ENCODE measurements around the gene AGAP1. TPM values are rescaled to one million over a fixed set of nuclear protein-coding genes. Genes with fewer than 3 reads are reported as not detected.

Gene AGAP1
- total RNA-seq, 1 donor from 2014 or later, result 43.9 TPM

DNA sequence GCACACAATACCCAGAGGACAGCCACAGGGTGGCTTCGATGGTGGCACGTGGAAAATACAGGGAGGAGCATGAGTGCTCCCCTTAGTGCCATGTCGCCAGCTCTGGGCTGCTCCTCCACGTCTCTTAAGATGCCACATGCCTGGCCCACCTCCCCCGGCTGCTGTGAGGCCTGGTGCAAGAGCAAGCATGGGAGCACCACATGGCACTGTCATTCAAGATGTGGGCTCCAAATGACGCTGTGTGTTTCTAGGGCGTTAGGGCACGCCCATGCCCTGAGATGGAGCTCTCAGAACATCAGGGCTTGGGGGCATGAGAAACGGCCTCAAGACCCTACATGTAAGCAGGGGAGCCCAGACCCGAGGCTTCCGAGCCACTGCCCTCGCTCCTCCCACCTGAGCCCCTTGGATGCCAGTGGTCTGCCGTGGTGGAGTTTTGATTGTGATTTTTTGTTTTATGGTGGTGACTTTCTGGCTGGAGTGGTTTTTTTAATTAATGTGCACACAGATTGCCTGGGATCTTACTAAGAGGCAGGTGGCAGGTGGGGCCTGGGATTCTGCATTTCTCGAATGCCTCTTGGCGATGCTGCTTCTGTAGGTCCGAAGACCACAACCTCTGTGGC, 435.0 kb downstream of the AGAP1 start:
- Mint-ChIP-seq H3K27ac (ENCODE audit: unreplicated experiment) (no peak overlapping the region), H3K27me3 (ENCODE audit: unreplicated experiment) (peaks cover 4% of the 10 kb centered on the region)

DNA sequence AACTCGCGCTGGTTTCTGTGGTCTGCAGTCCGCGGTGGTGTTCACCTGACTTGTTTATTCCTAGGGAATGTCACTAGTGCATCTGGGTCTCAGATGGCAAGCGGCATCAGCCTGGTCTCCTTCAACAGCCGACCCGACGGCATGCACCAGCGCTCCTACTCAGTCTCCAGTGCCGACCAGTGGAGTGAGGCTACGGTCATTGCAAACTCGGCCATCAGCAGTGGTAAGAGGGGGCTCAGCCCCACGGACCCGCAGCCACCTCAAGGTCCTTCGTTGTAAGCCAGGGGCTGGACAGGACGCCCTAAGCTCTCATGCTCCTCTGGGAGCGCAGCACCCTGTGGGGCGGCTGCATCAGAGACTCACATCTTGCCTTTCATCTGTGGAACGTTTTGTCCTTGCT, 436.9 kb downstream of the AGAP1 start:
- H3K9me3 Mint-ChIP-seq (ENCODE audit: unreplicated experiment), result no peaks in the 10 kb centered on the region

More for the DNA sequence above, 435.0 kb downstream of the AGAP1 start:
- Mint-ChIP-seq H3K9me3 (ENCODE audit: unreplicated experiment) (no peaks in the 10 kb centered on the region), H3K36me3 (ENCODE audit: low read depth, unreplicated experiment) (peaks cover 12% of the 10 kb centered on the region), H3K4me1 (ENCODE audit: unreplicated experiment) (no peaks in the 10 kb centered on the region), H3K4me3 (ENCODE audit: unreplicated experiment) (no peak overlapping the region)
- DNase-seq (ENCODE audit: low spot score), result no peak
- TF ChIP-seq, protein P1, sequence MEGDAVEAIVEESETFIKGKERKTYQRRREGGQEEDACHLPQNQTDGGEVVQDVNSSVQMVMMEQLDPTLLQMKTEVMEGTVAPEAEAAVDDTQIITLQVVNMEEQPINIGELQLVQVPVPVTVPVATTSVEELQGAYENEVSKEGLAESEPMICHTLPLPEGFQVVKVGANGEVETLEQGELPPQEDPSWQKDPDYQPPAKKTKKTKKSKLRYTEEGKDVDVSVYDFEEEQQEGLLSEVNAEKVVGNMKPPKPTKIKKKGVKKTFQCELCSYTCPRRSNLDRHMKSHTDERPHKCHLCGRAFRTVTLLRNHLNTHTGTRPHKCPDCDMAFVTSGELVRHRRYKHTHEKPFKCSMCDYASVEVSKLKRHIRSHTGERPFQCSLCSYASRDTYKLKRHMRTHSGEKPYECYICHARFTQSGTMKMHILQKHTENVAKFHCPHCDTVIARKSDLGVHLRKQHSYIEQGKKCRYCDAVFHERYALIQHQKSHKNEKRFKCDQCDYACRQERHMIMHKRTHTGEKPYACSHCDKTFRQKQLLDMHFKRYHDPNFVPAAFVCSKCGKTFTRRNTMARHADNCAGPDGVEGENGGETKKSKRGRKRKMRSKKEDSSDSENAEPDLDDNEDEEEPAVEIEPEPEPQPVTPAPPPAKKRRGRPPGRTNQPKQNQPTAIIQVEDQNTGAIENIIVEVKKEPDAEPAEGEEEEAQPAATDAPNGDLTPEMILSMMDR (IDR thresholded peaks at IDR 0.05; ENCODE audit: unreplicated experiment), result no peak

DNA sequence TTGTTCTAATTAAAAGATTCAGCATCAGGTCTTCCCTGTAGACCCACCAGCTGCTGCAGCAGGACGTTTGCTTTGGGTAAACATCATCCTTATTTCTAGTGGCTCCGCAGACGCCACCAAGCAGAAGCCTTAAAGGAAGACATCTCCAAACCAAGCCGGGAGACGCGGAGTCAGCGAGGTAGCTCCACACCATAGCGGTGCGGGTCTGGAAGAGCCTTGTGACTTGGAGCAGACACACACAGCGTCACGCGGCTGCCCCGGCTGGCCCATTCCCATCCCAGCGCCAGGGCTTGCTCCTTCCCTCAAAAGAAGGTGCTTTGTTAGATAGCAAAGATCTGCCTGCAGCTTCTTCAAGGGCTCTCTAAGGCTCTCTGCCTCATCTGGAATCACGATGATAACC, 437.8 kb downstream of the AGAP1 start:
- Mint-ChIP-seq H3K4me3 (ENCODE audit: unreplicated experiment) (no peak overlapping the region), H3K4me1 (ENCODE audit: unreplicated experiment) (no peaks in the 10 kb centered on the region), H3K27me3 (ENCODE audit: unreplicated experiment) (peaks cover 9% of the 10 kb centered on the region)

More for the DNA sequence above, 436.9 kb downstream of the AGAP1 start:
- no peak for DNase-seq (ENCODE audit: low spot score)
- TF ChIP-seq, protein P1 (IDR thresholded peaks at IDR 0.05; ENCODE audit: unreplicated experiment), result no peak
- H3K27ac Mint-ChIP-seq (ENCODE audit: unreplicated experiment), result no peak overlapping the region
- H3K27me3 Mint-ChIP-seq (ENCODE audit: unreplicated experiment), result peaks cover 4% of the 10 kb centered on the region
- no peaks in the 10 kb centered on the region for H3K4me1 Mint-ChIP-seq (ENCODE audit: unreplicated experiment)
- peaks cover 12% of the 10 kb centered on the region for H3K36me3 Mint-ChIP-seq (ENCODE audit: low read depth, unreplicated experiment)
- H3K4me3 Mint-ChIP-seq (ENCODE audit: unreplicated experiment), result no peak overlapping the region

DNA sequence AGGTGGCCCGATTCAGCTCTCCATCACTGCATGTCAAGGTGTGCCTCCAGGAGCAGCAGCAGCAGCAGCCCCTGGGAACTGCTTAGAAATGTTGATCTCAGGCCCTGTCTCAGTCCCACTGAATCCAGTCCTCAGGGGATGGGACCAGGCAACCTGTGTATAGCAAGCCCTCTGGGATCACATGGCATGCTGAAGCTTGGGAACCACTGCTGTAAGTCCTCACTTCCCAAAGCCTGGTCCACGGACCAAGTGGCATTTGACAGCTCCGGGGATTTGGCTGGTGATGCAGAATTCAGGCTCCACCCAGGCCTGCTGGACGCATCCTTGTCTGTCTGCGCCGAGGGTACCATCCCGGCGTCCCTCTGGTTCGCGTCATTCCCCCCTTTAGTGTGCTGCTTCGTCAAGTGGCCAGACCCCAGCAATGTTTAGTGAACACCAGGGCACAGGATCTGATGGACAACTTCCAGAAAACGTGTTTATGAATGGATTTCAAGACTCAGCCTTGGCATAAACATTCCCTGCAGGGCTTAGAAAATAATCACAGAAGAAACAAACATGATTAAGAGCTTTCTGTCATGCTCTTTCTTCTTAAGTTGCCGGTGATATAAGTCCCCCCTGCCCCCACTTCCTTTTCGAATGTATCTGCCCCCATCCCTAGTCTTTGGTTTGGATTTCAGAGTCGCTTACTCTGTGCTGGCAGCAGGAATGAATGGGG, 440.4 kb downstream of the AGAP1 start:
- no peaks in the 10 kb centered on the region for H3K4me1 Mint-ChIP-seq (ENCODE audit: unreplicated experiment)
- TF ChIP-seq, protein P1 (IDR thresholded peaks at IDR 0.05; ENCODE audit: unreplicated experiment), result no peak
- no peak overlapping the region for H3K4me3 Mint-ChIP-seq (ENCODE audit: unreplicated experiment)
- H3K36me3 Mint-ChIP-seq (ENCODE audit: low read depth, unreplicated experiment), result peaks cover 24% of the 10 kb centered on the region
- H3K9me3 Mint-ChIP-seq (ENCODE audit: unreplicated experiment), result no peaks in the 10 kb centered on the region
- DNase-seq (ENCODE audit: low spot score), result no peak
- H3K27me3 Mint-ChIP-seq (ENCODE audit: unreplicated experiment), result peaks cover 9% of the 10 kb centered on the region
- no peak overlapping the region for H3K27ac Mint-ChIP-seq (ENCODE audit: unreplicated experiment)

More for the DNA sequence above, 437.8 kb downstream of the AGAP1 start:
- H3K27ac Mint-ChIP-seq (ENCODE audit: unreplicated experiment), result no peak overlapping the region
- H3K9me3 Mint-ChIP-seq (ENCODE audit: unreplicated experiment), result no peaks in the 10 kb centered on the region
- H3K36me3 Mint-ChIP-seq (ENCODE audit: low read depth, unreplicated experiment), result peaks cover 20% of the 10 kb centered on the region
- TF ChIP-seq, protein P1 (IDR thresholded peaks at IDR 0.05; ENCODE audit: unreplicated experiment), result no peak
- DNase-seq (ENCODE audit: low spot score), result no peak
